PC-3 (cell line): ENCODE measurements around the gene UBXN6.

Source experiments
- EZH2 ChIP-seq: fragments of 300-600 bp; sonication (generic); IDR thresholded peaks from one replicate; pipeline ENCODE4 v1.6.1; 2017; ENCODE audit warnings: antibody characterized with exemption, mild to moderate bottlenecking, low read length; ENCODE audit not compliant: unreplicated experiment
- TF ChIP-seq, protein P1 (sequence below): fragments of 300-600 bp; sonication (generic); conservative IDR thresholded peaks from 2 replicates; pipeline ENCODE4 v1.5.1; 2017; ENCODE audit warnings: antibody characterized with exemption, low read depth, mild to moderate bottlenecking, low read length

DNA sequence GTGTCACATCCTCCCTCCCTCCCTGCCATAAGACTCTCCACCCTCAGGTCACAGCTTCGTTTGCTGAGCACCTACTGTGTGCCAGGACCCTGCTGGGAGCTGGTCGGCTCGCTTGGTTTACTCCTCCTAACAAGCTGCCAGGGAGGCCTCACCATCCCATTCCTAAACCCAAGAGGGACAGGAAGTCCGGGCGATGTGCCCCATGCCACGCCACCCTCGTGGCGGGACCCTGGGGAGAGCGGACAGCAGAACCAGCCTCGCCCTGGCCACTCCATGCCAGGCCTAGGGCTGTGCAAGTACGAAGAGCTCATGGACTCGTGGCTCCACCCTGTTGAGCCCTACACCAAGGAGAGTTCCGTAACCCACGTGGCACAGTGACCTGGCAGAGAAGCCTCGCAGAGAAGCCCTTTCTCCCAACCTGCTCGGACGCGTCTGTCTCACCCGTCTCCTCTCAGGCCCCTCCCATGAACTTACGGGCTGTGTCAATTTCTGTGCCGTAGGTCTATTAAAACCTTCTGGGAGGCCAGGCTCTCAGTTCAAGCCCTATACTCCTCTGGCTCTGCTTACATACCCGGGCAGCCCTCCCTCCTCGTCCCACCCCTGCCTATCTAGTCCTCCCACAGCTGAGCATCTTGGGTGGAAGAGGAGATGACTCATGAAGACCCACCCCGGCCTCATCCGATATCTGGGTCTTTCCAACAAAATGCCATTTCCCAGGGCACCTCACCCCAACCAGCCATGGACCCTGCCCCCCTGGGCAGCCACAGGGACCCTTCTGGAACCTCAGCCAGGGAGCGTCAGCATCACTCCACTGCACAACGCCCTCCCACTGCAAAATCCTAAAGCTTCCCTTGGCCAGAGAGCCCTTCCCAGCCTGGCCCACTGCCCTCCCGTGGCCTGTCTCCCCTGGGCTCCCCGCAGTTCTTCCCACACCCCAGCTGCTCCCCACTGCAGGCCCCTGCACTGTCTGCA, 2.6 kb downstream of the UBXN6 start:
- TF ChIP-seq EZH2, result no peak
- TF ChIP-seq, protein P1, sequence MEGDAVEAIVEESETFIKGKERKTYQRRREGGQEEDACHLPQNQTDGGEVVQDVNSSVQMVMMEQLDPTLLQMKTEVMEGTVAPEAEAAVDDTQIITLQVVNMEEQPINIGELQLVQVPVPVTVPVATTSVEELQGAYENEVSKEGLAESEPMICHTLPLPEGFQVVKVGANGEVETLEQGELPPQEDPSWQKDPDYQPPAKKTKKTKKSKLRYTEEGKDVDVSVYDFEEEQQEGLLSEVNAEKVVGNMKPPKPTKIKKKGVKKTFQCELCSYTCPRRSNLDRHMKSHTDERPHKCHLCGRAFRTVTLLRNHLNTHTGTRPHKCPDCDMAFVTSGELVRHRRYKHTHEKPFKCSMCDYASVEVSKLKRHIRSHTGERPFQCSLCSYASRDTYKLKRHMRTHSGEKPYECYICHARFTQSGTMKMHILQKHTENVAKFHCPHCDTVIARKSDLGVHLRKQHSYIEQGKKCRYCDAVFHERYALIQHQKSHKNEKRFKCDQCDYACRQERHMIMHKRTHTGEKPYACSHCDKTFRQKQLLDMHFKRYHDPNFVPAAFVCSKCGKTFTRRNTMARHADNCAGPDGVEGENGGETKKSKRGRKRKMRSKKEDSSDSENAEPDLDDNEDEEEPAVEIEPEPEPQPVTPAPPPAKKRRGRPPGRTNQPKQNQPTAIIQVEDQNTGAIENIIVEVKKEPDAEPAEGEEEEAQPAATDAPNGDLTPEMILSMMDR, result no peak
